ENCODE measurements around the gene NEK6. TPM values are rescaled to one million over a fixed set of nuclear protein-coding genes. Genes with fewer than 3 reads are reported as not detected.
A peak's percentile ranks its signal among the peaks of the same experiment; 100 is the strongest.

NEK6 gene
- total RNA-seq, 1 donor from 2014 or later, result 47.7 TPM

- no peak overlapping the region for H3K4me3 Mint-ChIP-seq (ENCODE audit: low read depth)
- DNase-seq (ENCODE audit: low spot score), result no peak
- no peaks in the 10 kb centered on the region for H3K9me3 Mint-ChIP-seq
- H3K4me1 Mint-ChIP-seq (ENCODE audit: low read depth), result peaks cover 64% of the 10 kb centered on the region
- H3K27ac Mint-ChIP-seq, result no peak overlapping the region
- peaks cover 21% of the 10 kb centered on the region for H3K36me3 Mint-ChIP-seq (ENCODE audit: low read depth)
- H3K27me3 Mint-ChIP-seq (ENCODE audit: low read depth), result no peaks in the 10 kb centered on the region
- intact Hi-C loops (cut with micrococcal nuclease), result no loop called here
Measured at GRCh38 chr9:124290053-124290591, 32.4 kb downstream of the NEK6 start.

GRCh38 chr9:124290743-124291554, 33.2 kb downstream of the NEK6 start:
- Mint-ChIP-seq H3K36me3 (ENCODE audit: low read depth) (peaks cover 25% of the 10 kb centered on the region), H3K27ac (peak overlapping the region; percentile 52), H3K4me1 (ENCODE audit: low read depth) (peaks cover 59% of the 10 kb centered on the region), H3K4me3 (ENCODE audit: low read depth) (peak overlapping the region; percentile 33), H3K27me3 (ENCODE audit: low read depth) (no peaks in the 10 kb centered on the region), H3K9me3 (no peaks in the 10 kb centered on the region)
- intact Hi-C loops (cut with micrococcal nuclease), result no loop called here
- no peak for DNase-seq (ENCODE audit: low spot score)

- H3K9me3 Mint-ChIP-seq, result no peaks in the 10 kb centered on the region
- no peaks in the 10 kb centered on the region for H3K27me3 Mint-ChIP-seq (ENCODE audit: low read depth)
- peak; percentile 24 for DNase-seq (ENCODE audit: low spot score)
- H3K4me3 Mint-ChIP-seq (ENCODE audit: low read depth), result peak overlapping the region; percentile 66
- intact Hi-C loops (cut with micrococcal nuclease), result no loop called here
- peak overlapping the region; percentile 52 for H3K27ac Mint-ChIP-seq
- H3K4me1 Mint-ChIP-seq (ENCODE audit: low read depth), result peaks cover 49% of the 10 kb centered on the region
- H3K36me3 Mint-ChIP-seq (ENCODE audit: low read depth), result peaks cover 25% of the 10 kb centered on the region
Measured at GRCh38 chr9:124291801-124292396, 34.1 kb downstream of the NEK6 start.

- intact Hi-C loops (cut with micrococcal nuclease), result no loop called here
- Mint-ChIP-seq H3K4me3 (ENCODE audit: low read depth) (peak overlapping the region; percentile 66), H3K9me3 (no peaks in the 10 kb centered on the region), H3K27me3 (ENCODE audit: low read depth) (no peaks in the 10 kb centered on the region), H3K27ac (peak overlapping the region; percentile 52), H3K36me3 (ENCODE audit: low read depth) (peaks cover 25% of the 10 kb centered on the region), H3K4me1 (ENCODE audit: low read depth) (peaks cover 41% of the 10 kb centered on the region)
- no peak for DNase-seq (ENCODE audit: low spot score)
Measured at GRCh38 chr9:124292696-124293593, 35.2 kb downstream of the NEK6 start.

- Mint-ChIP-seq H3K36me3 (ENCODE audit: low read depth) (peaks cover 25% of the 10 kb centered on the region), H3K27me3 (ENCODE audit: low read depth) (no peaks in the 10 kb centered on the region), H3K4me3 (ENCODE audit: low read depth) (no peak overlapping the region), H3K9me3 (no peaks in the 10 kb centered on the region), H3K27ac (no peak overlapping the region), H3K4me1 (ENCODE audit: low read depth) (peaks cover 43% of the 10 kb centered on the region)
- intact Hi-C loops (cut with micrococcal nuclease), result no loop called here
- no peak for DNase-seq (ENCODE audit: low spot score)
Measured at GRCh38 chr9:124293718-124294506, 36.2 kb downstream of the NEK6 start.

- Mint-ChIP-seq H3K4me1 (ENCODE audit: low read depth) (peaks cover 48% of the 10 kb centered on the region), H3K9me3 (no peaks in the 10 kb centered on the region), H3K27me3 (ENCODE audit: low read depth) (no peaks in the 10 kb centered on the region), H3K4me3 (ENCODE audit: low read depth) (no peak overlapping the region), H3K36me3 (ENCODE audit: low read depth) (peaks cover 21% of the 10 kb centered on the region), H3K27ac (no peak overlapping the region)
- intact Hi-C loops (cut with micrococcal nuclease), result no loop called here
- DNase-seq (ENCODE audit: low spot score), result no peak
Measured at GRCh38 chr9:124295159-124295794, 37.5 kb downstream of the NEK6 start.

GRCh38 chr9:124296094-124296493, 38.3 kb downstream of the NEK6 start:
- Mint-ChIP-seq H3K36me3 (ENCODE audit: low read depth) (peaks cover 16% of the 10 kb centered on the region), H3K27me3 (ENCODE audit: low read depth) (no peaks in the 10 kb centered on the region), H3K4me1 (ENCODE audit: low read depth) (peaks cover 44% of the 10 kb centered on the region), H3K9me3 (no peaks in the 10 kb centered on the region), H3K27ac (no peak overlapping the region), H3K4me3 (ENCODE audit: low read depth) (no peak overlapping the region)
- intact Hi-C loops (cut with micrococcal nuclease), result no loop called here
- no peak for DNase-seq (ENCODE audit: low spot score)

- H3K4me1 Mint-ChIP-seq (ENCODE audit: low read depth), result peaks cover 37% of the 10 kb centered on the region
- H3K27ac Mint-ChIP-seq, result no peak overlapping the region
- no peak overlapping the region for H3K4me3 Mint-ChIP-seq (ENCODE audit: low read depth)
- peaks cover 17% of the 10 kb centered on the region for H3K36me3 Mint-ChIP-seq (ENCODE audit: low read depth)
- H3K9me3 Mint-ChIP-seq, result no peaks in the 10 kb centered on the region
- DNase-seq (ENCODE audit: low spot score), result no peak
- H3K27me3 Mint-ChIP-seq (ENCODE audit: low read depth), result no peaks in the 10 kb centered on the region
- intact Hi-C loops (cut with micrococcal nuclease), result no loop called here
Measured at GRCh38 chr9:124296796-124297550, 39.2 kb downstream of the NEK6 start.

GRCh38 chr9:124297551-124297901, 39.8 kb downstream of the NEK6 start:
- peaks cover 18% of the 10 kb centered on the region for H3K36me3 Mint-ChIP-seq (ENCODE audit: low read depth)
- no peak overlapping the region for H3K4me3 Mint-ChIP-seq (ENCODE audit: low read depth)
- H3K27ac Mint-ChIP-seq, result no peak overlapping the region
- H3K27me3 Mint-ChIP-seq (ENCODE audit: low read depth), result no peaks in the 10 kb centered on the region
- H3K9me3 Mint-ChIP-seq, result no peaks in the 10 kb centered on the region
- peaks cover 31% of the 10 kb centered on the region for H3K4me1 Mint-ChIP-seq (ENCODE audit: low read depth)
- DNase-seq (ENCODE audit: low spot score), result no peak
- intact Hi-C loops (cut with micrococcal nuclease), result no loop called here

GRCh38 chr9:124297915-124298645, 40.3 kb downstream of the NEK6 start:
- H3K4me1 Mint-ChIP-seq (ENCODE audit: low read depth), result peaks cover 28% of the 10 kb centered on the region
- peaks cover 18% of the 10 kb centered on the region for H3K36me3 Mint-ChIP-seq (ENCODE audit: low read depth)
- no peaks in the 10 kb centered on the region for H3K9me3 Mint-ChIP-seq
- H3K27me3 Mint-ChIP-seq (ENCODE audit: low read depth), result no peaks in the 10 kb centered on the region
- no peak for DNase-seq (ENCODE audit: low spot score)
- H3K27ac Mint-ChIP-seq, result no peak overlapping the region
- H3K4me3 Mint-ChIP-seq (ENCODE audit: low read depth), result no peak overlapping the region
- intact Hi-C loops (cut with micrococcal nuclease), result no loop called here

Measured in activated T-helper 2 cell treated with anti-CD3 and anti-CD28 coated beads, Interferon-gamma antibody, Interleukin-2, Interleukin-4, amounts not matched to agents 10 μg/mL and 5 μg/mL and 100 μg/mL, durations not matched to agents 14 hours and 24 hours and 36 hours (primary cell).